Left ventricle myocardium inferior (tissue), 1 donor: Measurements from ENCODE around the gene BCAR3. TPM values are rescaled to one million over a fixed set of nuclear protein-coding genes. Genes with fewer than 3 reads are reported as not detected.

Experiments used
- DNase-seq: peaks from one replicate; pipeline ENCODE4 v3.0.0-alpha.2; 2020
- H3K27ac ChIP-seq: fragments of 200-600 bp; replicated peaks from 2 replicates; pipeline ENCODE4 v1.8.0; 2021
- H3K27me3 ChIP-seq: fragments of 200-600 bp; 2 replicates; pipeline ENCODE4 v1.8.0; 2021; ENCODE audit warnings: low read depth
- H3K36me3 ChIP-seq: fragments of 200-600 bp; 2 replicates; pipeline ENCODE4 v1.8.0; 2021
- H3K4me1 ChIP-seq: fragments of 200-600 bp; 2 replicates; pipeline ENCODE4 v1.8.0; 2021
- H3K4me3 ChIP-seq: fragments of 200-600 bp; 2 replicates; pipeline ENCODE4 v1.8.0; 2021; ENCODE audit warnings: mild to moderate bottlenecking, moderate library complexity
- H3K9me3 ChIP-seq: fragments of 200-600 bp; replicated peaks from 2 replicates; pipeline ENCODE4 v1.8.0; 2021
- CTCF ChIP-seq: fragments of 200-600 bp; IDR thresholded peaks from 2 replicates; pipeline ENCODE4 v1.8.0; 2021; ENCODE audit warnings: antibody characterized with exemption, mild to moderate bottlenecking, borderline replicate concordance
- intact Hi-C: fragments of 100-400 bp; cut with micrococcal nuclease; formaldehyde crosslinking; loops from one replicate; pipeline ENCODE4 v1.11.0; 2022
- total RNA-seq: library from RNA; stranded (reverse); fragmentation: NEBNext Ultra II Directional; extraction: Animal tissue kit (Norgen Biotek cat#: 25700); gene quantifications from one replicate; pipeline ENCODE4 v1.2.1, GENCODE V29; 2021
- donor health status: DM: no; HTN: yes; CAD: no; lungs with severe emphysema.

BCAR3 gene
- total RNA-seq, 1 donor from 2014 or later = 23.5 TPM

DNA sequence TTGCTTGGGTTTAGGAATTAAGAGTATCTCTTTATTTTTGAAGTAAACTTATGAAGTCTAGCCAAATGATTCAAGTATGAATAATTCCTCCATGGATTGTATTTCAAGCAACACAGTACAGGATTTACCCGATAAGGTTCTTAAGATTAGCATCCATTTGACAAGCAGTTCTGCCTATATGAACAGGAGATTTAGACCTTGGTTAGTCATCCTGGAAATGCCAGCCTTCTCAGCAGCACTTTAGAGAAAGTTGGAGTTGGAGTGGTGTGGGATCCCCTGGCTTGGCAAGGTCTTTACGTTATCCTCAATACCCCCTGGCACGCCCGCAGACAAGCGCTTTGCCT, 1.6 kb downstream of the BCAR3 start:
- peaks cover 69% of the 10 kb centered on the region for H3K4me1 ChIP-seq
- H3K9me3 ChIP-seq = no peaks in the 10 kb centered on the region
- no peaks in the 10 kb centered on the region for H3K27me3 ChIP-seq
- intact Hi-C loops = loop anchor here (10.0 kb wide), 1 partner anchor 45 kb away; no protein-coding TSS in a partner anchor
- no peaks in the 10 kb centered on the region for H3K36me3 ChIP-seq
- peak overlapping the region; percentile 94 for H3K27ac ChIP-seq
- H3K4me3 ChIP-seq = peak overlapping the region; percentile 95
- no peak for TF ChIP-seq CTCF
- no peak for DNase-seq

- Histone ChIP-seq H3K4me3 (peak overlapping the region; percentile 95), H3K36me3 (peaks cover under 1% of the 10 kb centered on the region), H3K27me3 (no peaks in the 10 kb centered on the region), H3K4me1 (peaks cover 74% of the 10 kb centered on the region), H3K9me3 (no peaks in the 10 kb centered on the region), H3K27ac (peak overlapping the region; percentile 94)
- no peak for DNase-seq
- no peak for TF ChIP-seq CTCF
- intact Hi-C loops = no loop called here
Measured at GRCh38 chr1:93679546-93679945, 2.1 kb downstream of the BCAR3 start.

GRCh38 chr1:93678946-93679480, 2.6 kb downstream of the BCAR3 start:
- no peak for TF ChIP-seq CTCF
- DNase-seq = no peak
- no peak overlapping the region for H3K4me3 ChIP-seq
- peak overlapping the region; percentile 94 for H3K27ac ChIP-seq
- H3K36me3 ChIP-seq = peaks cover 6% of the 10 kb centered on the region
- intact Hi-C loops = no loop called here
- peaks cover 79% of the 10 kb centered on the region for H3K4me1 ChIP-seq
- H3K9me3 ChIP-seq = no peaks in the 10 kb centered on the region
- H3K27me3 ChIP-seq = no peaks in the 10 kb centered on the region

- no peak for DNase-seq
- H3K9me3 ChIP-seq = no peaks in the 10 kb centered on the region
- no peak overlapping the region for H3K4me3 ChIP-seq
- intact Hi-C loops = no loop called here
- H3K27me3 ChIP-seq = no peaks in the 10 kb centered on the region
- no peak for TF ChIP-seq CTCF
- H3K36me3 ChIP-seq = peaks cover 7% of the 10 kb centered on the region
- peak overlapping the region; percentile 94 for H3K27ac ChIP-seq
- peaks cover 84% of the 10 kb centered on the region for H3K4me1 ChIP-seq
Measured at GRCh38 chr1:93678491-93678890, 3.1 kb downstream of the BCAR3 start.

- Histone ChIP-seq H3K27ac (peak overlapping the region; percentile 78), H3K4me3 (no peak overlapping the region), H3K4me1 (peaks cover 92% of the 10 kb centered on the region), H3K36me3 (peaks cover 7% of the 10 kb centered on the region), H3K27me3 (no peaks in the 10 kb centered on the region), H3K9me3 (no peaks in the 10 kb centered on the region)
- TF ChIP-seq CTCF = no peak
- intact Hi-C loops = no loop called here
- no peak for DNase-seq
Measured at GRCh38 chr1:93677729-93678128, 3.9 kb downstream of the BCAR3 start.
